ENCODE data around the gene MACROD2.

MACROD2 gene

GRCh38 chr20:14604143-14604542 lies 608.8 kb downstream of the MACROD2 start:
- no peaks in the 10 kb centered on the region for H3K4me1 ChIP-seq (ENCODE audit: control insufficient read depth, insufficient read depth, low read length)
- H3K27me3 ChIP-seq (ENCODE audit: control insufficient read depth, insufficient read depth, low read length) = no peaks in the 10 kb centered on the region
- no peaks in the 10 kb centered on the region for H3K9me3 ChIP-seq (replicated peaks; ENCODE audit: low read length)
- H3K4me2 ChIP-seq (ENCODE audit: low read length) = no peak overlapping the region
- no peaks in the 10 kb centered on the region for H3K36me3 ChIP-seq (ENCODE audit: insufficient read depth, low read length)
- no peak overlapping the region for H3K9ac ChIP-seq (ENCODE audit: low read depth, low read length)
- H3K4me3 ChIP-seq (ENCODE audit: low read length) = no peak overlapping the region

GRCh38 chr20:14609328-14610221 lies 614.3 kb downstream of the MACROD2 start:
- Histone ChIP-seq H3K4me1 (ENCODE audit: control insufficient read depth, insufficient read depth, low read length) (no peaks in the 10 kb centered on the region), H3K4me3 (ENCODE audit: low read length) (no peak overlapping the region), H3K4me2 (ENCODE audit: low read length) (no peak overlapping the region), H3K36me3 (ENCODE audit: insufficient read depth, low read length) (no peaks in the 10 kb centered on the region), H3K9ac (ENCODE audit: low read depth, low read length) (no peak overlapping the region), H3K9me3 (replicated peaks; ENCODE audit: low read length) (no peaks in the 10 kb centered on the region), H3K27me3 (ENCODE audit: control insufficient read depth, insufficient read depth, low read length) (no peaks in the 10 kb centered on the region)

GRCh38 chr20:14611479-14611878 lies 616.2 kb downstream of the MACROD2 start:
- no peaks in the 10 kb centered on the region for H3K4me1 ChIP-seq (ENCODE audit: control insufficient read depth, insufficient read depth, low read length)
- no peaks in the 10 kb centered on the region for H3K9me3 ChIP-seq (replicated peaks; ENCODE audit: low read length)
- no peaks in the 10 kb centered on the region for H3K27me3 ChIP-seq (ENCODE audit: control insufficient read depth, insufficient read depth, low read length)
- H3K4me2 ChIP-seq (ENCODE audit: low read length) = no peak overlapping the region
- H3K36me3 ChIP-seq (ENCODE audit: insufficient read depth, low read length) = no peaks in the 10 kb centered on the region
- no peak overlapping the region for H3K9ac ChIP-seq (ENCODE audit: low read depth, low read length)
- no peak overlapping the region for H3K4me3 ChIP-seq (ENCODE audit: low read length)

GRCh38 chr20:14612391-14612790 lies 617.1 kb downstream of the MACROD2 start:
- H3K4me3 ChIP-seq (ENCODE audit: low read length) = no peak overlapping the region
- H3K9ac ChIP-seq (ENCODE audit: low read depth, low read length) = no peak overlapping the region
- no peaks in the 10 kb centered on the region for H3K36me3 ChIP-seq (ENCODE audit: insufficient read depth, low read length)

GRCh38 chr20:14616003-14616402 lies 620.7 kb downstream of the MACROD2 start:
- Histone ChIP-seq H3K4me1 (ENCODE audit: control insufficient read depth, insufficient read depth, low read length) (no peaks in the 10 kb centered on the region), H3K9me3 (replicated peaks; ENCODE audit: low read length) (no peaks in the 10 kb centered on the region), H3K9ac (ENCODE audit: low read depth, low read length) (no peak overlapping the region), H3K4me3 (ENCODE audit: low read length) (no peak overlapping the region), H3K27me3 (ENCODE audit: control insufficient read depth, insufficient read depth, low read length) (no peaks in the 10 kb centered on the region), H3K4me2 (ENCODE audit: low read length) (no peak overlapping the region), H3K36me3 (ENCODE audit: insufficient read depth, low read length) (no peaks in the 10 kb centered on the region)

More at GRCh38 chr20:14612391-14612790, 617.1 kb downstream of the MACROD2 start:
- Histone ChIP-seq H3K4me1 (ENCODE audit: control insufficient read depth, insufficient read depth, low read length) (no peaks in the 10 kb centered on the region), H3K9me3 (replicated peaks; ENCODE audit: low read length) (no peaks in the 10 kb centered on the region), H3K4me2 (ENCODE audit: low read length) (no peak overlapping the region), H3K27me3 (ENCODE audit: control insufficient read depth, insufficient read depth, low read length) (no peaks in the 10 kb centered on the region)

- H3K36me3 ChIP-seq (ENCODE audit: insufficient read depth, low read length) = no peaks in the 10 kb centered on the region
- H3K4me1 ChIP-seq (ENCODE audit: control insufficient read depth, insufficient read depth, low read length) = no peaks in the 10 kb centered on the region
- no peaks in the 10 kb centered on the region for H3K27me3 ChIP-seq (ENCODE audit: control insufficient read depth, insufficient read depth, low read length)
- no peaks in the 10 kb centered on the region for H3K9me3 ChIP-seq (replicated peaks; ENCODE audit: low read length)
- no peak overlapping the region for H3K4me3 ChIP-seq (ENCODE audit: low read length)
- no peak overlapping the region for H3K4me2 ChIP-seq (ENCODE audit: low read length)
- H3K9ac ChIP-seq (ENCODE audit: low read depth, low read length) = no peak overlapping the region
Observed at GRCh38 chr20:14617123-14617522, 621.8 kb downstream of the MACROD2 start.

GRCh38 chr20:14619411-14619810 lies 624.1 kb downstream of the MACROD2 start:
- H3K9ac ChIP-seq (ENCODE audit: low read depth, low read length) = no peak overlapping the region
- no peaks in the 10 kb centered on the region for H3K4me1 ChIP-seq (ENCODE audit: control insufficient read depth, insufficient read depth, low read length)
- H3K4me3 ChIP-seq (ENCODE audit: low read length) = no peak overlapping the region
- H3K36me3 ChIP-seq (ENCODE audit: insufficient read depth, low read length) = no peaks in the 10 kb centered on the region
- no peaks in the 10 kb centered on the region for H3K9me3 ChIP-seq (replicated peaks; ENCODE audit: low read length)
- no peaks in the 10 kb centered on the region for H3K27me3 ChIP-seq (ENCODE audit: control insufficient read depth, insufficient read depth, low read length)
- no peak overlapping the region for H3K4me2 ChIP-seq (ENCODE audit: low read length)

- Histone ChIP-seq H3K4me2 (ENCODE audit: low read length) (no peak overlapping the region), H3K27me3 (ENCODE audit: control insufficient read depth, insufficient read depth, low read length) (no peaks in the 10 kb centered on the region), H3K4me1 (ENCODE audit: control insufficient read depth, insufficient read depth, low read length) (no peaks in the 10 kb centered on the region), H3K36me3 (ENCODE audit: insufficient read depth, low read length) (no peaks in the 10 kb centered on the region), H3K9me3 (replicated peaks; ENCODE audit: low read length) (no peaks in the 10 kb centered on the region), H3K9ac (ENCODE audit: low read depth, low read length) (no peak overlapping the region), H3K4me3 (ENCODE audit: low read length) (no peak overlapping the region)
Observed at GRCh38 chr20:14622796-14623195, 627.5 kb downstream of the MACROD2 start.

- H3K36me3 ChIP-seq (ENCODE audit: insufficient read depth, low read length) = no peaks in the 10 kb centered on the region
- H3K4me1 ChIP-seq (ENCODE audit: control insufficient read depth, insufficient read depth, low read length) = no peaks in the 10 kb centered on the region
- no peak overlapping the region for H3K9ac ChIP-seq (ENCODE audit: low read depth, low read length)
- H3K9me3 ChIP-seq (replicated peaks; ENCODE audit: low read length) = no peaks in the 10 kb centered on the region
- H3K4me2 ChIP-seq (ENCODE audit: low read length) = no peak overlapping the region
- no peaks in the 10 kb centered on the region for H3K27me3 ChIP-seq (ENCODE audit: control insufficient read depth, insufficient read depth, low read length)
- H3K4me3 ChIP-seq (ENCODE audit: low read length) = no peak overlapping the region
Observed at GRCh38 chr20:14631011-14631410, 635.7 kb downstream of the MACROD2 start.

GRCh38 chr20:14632906-14633305 lies 637.6 kb downstream of the MACROD2 start:
- Histone ChIP-seq H3K9ac (ENCODE audit: low read depth, low read length) (no peak overlapping the region), H3K36me3 (ENCODE audit: insufficient read depth, low read length) (no peaks in the 10 kb centered on the region), H3K4me2 (ENCODE audit: low read length) (no peak overlapping the region), H3K4me3 (ENCODE audit: low read length) (no peak overlapping the region), H3K4me1 (ENCODE audit: control insufficient read depth, insufficient read depth, low read length) (no peaks in the 10 kb centered on the region), H3K9me3 (replicated peaks; ENCODE audit: low read length) (no peaks in the 10 kb centered on the region), H3K27me3 (ENCODE audit: control insufficient read depth, insufficient read depth, low read length) (no peaks in the 10 kb centered on the region)

- H3K36me3 ChIP-seq (ENCODE audit: insufficient read depth, low read length) = no peaks in the 10 kb centered on the region
- no peak overlapping the region for H3K4me3 ChIP-seq (ENCODE audit: low read length)
- no peaks in the 10 kb centered on the region for H3K4me1 ChIP-seq (ENCODE audit: control insufficient read depth, insufficient read depth, low read length)
- no peaks in the 10 kb centered on the region for H3K9me3 ChIP-seq (replicated peaks; ENCODE audit: low read length)
- no peaks in the 10 kb centered on the region for H3K27me3 ChIP-seq (ENCODE audit: control insufficient read depth, insufficient read depth, low read length)
- no peak overlapping the region for H3K9ac ChIP-seq (ENCODE audit: low read depth, low read length)
- no peak overlapping the region for H3K4me2 ChIP-seq (ENCODE audit: low read length)
Observed at GRCh38 chr20:14633507-14633906, 638.2 kb downstream of the MACROD2 start.

- Histone ChIP-seq H3K36me3 (ENCODE audit: insufficient read depth, low read length) (no peaks in the 10 kb centered on the region), H3K4me1 (ENCODE audit: control insufficient read depth, insufficient read depth, low read length) (no peaks in the 10 kb centered on the region), H3K4me2 (ENCODE audit: low read length) (no peak overlapping the region), H3K27me3 (ENCODE audit: control insufficient read depth, insufficient read depth, low read length) (no peaks in the 10 kb centered on the region), H3K9me3 (replicated peaks; ENCODE audit: low read length) (no peaks in the 10 kb centered on the region), H3K4me3 (ENCODE audit: low read length) (no peak overlapping the region), H3K9ac (ENCODE audit: low read depth, low read length) (no peak overlapping the region)
Observed at GRCh38 chr20:14634665-14635064, 639.3 kb downstream of the MACROD2 start.

Measured in skeletal muscle satellite cell (primary cell).